CD4-positive, alpha-beta T cell treated with Interleukin-15 for 4 hours (primary cell): ENCODE results near the gene RAB44.
A peak's percentile ranks its signal among the peaks of the same experiment; 100 is the strongest.

Source experiments
- DNase-seq: peaks from one replicate; pipeline ENCODE4 v3.0.0-alpha.2; 2020; ENCODE audit warnings: low spot score

Gene RAB44

DNA sequence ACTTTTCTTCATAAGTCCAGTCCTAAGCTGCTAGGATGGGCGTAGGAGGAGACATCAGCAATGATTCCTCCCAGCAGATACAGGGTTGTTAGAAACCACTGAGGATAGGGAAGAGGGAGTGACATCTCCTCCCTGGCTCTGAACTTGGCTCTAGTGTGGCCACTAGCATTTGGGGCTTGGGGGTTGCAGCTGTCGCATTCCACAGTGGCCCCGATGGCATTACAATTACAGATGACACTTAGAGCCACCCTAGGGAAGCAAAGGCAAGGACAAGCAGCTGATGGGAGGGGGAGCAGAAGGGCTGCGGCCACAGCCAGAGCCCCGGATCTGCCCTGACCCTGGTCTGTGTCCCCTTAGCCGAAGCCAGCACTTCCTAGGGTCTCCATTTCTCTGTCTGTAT, 28.6 kb upstream of the RAB44 start:
- DNase-seq, result no peak

- DNase-seq, result no peak
These were observed 27.4 kb upstream of the RAB44 start for GRCh38 chr6:36670271-36670670.

GRCh38 chr6:36671687-36672375, 25.8 kb upstream of the RAB44 start:
- DNase-seq, result no peak

- no peak for DNase-seq
These were observed 23.7 kb upstream of the RAB44 start for GRCh38 chr6:36673882-36674281.

DNA sequence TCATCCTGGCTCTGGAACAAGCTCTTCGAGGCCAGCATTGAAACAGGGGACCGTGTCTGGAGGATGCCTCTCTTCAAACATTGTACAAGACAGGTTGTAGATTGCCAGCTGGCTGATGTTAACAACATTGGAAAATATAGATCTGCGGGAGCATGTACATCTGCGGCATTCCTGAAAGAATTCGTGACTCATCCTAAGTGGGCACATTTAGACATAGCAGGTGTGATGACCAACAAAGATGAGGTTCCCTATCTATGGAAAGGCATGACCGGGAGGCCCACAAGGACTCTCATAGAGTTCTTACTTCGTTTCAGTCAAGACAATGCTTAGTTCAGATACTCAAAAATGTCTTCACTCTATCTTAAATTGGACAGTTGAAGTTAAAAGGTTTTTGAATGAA, 22.7 kb upstream of the RAB44 start:
- no peak for DNase-seq

GRCh38 chr6:36676141-36677058, 21.2 kb upstream of the RAB44 start:
- no peak for DNase-seq

DNA sequence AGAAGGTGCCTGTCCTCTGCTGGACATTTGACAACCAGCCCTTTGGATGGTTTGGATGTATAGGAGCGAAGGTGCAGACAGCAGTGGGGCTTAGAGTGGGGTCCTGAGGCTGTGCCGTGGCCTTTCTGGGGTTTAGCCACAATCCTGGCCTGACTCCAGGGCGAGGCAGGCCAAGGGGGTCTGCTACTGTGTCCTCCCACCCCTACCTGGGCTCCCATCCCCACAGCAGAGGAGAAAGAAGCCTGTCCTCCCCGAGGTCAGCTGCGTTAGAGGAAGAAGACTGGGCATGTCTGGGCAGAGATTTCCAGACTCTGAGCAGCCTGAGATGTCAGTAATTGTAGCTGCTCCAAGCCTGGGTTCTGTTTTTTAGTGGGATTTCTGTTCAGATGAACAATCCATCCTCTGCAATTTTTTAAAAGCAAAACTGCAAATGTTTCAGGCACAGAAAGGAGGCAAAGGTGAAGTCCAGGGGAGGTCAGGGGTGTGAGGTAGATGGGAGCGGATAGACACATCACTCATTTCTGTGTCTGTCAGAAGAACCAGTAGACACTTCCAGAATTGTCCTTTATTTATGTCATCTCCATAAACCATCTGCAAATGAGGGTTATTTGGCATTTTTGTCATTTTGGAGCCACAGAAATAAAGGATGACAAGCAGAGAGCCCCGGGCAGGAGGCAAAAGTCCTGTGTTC, 20.4 kb upstream of the RAB44 start:
- DNase-seq, result no peak

DNA sequence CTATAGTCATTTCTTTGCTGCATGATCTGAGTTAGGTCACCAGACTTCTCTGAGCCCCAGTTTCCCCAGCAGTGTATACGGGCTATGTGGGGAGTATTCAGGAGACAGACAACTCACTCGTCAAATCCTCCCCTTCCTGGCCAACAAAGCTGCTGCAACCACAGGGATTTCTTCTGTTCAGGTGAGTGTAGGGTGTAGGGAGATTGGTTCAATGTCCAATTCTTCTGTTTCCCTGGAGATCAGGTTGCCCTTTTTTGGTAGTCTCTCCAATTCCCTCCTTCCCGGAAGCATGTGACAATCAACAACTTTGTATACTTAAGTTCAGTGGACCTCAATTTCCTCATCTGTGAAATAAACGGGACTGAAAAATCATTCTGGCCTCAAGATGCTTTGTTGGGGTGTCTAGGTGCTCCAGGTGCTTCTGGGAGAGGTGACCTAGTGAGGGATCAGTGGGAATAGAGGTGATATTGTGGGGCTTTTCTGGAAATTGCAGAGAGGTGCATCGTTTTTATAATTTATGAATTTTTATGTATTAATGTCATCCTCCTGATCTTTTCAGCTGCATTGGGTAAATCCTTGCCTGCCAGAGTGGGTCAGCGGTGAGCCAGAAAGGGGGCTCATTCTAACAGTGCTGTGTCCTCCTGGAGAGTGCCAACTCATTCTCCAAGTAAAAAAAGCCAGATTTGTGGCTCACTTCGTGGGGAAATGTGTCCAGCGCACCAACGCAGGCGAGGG, 19.7 kb upstream of the RAB44 start:
- no peak for DNase-seq

DNA sequence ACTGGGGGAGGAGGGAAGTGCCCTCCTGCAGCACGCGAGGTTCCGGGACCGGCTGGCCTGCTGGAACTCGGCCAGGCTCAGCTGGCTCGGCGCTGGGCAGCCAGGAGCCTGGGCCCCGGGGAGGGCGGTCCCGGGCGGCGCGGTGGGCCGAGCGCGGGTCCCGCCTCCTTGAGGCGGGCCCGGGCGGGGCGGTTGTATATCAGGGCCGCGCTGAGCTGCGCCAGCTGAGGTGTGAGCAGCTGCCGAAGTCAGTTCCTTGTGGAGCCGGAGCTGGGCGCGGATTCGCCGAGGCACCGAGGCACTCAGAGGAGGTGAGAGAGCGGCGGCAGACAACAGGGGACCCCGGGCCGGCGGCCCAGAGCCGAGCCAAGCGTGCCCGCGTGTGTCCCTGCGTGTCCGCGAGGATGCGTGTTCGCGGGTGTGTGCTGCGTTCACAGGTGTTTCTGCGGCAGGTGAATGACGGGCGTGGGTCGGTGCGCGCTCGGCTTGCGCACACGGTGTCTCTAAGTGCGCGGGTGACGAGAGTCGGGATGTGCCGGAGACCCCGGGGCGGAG, 19.1 kb upstream of the RAB44 start, which contains the start of gene CDKN1A:
CDKN1A (plus strand) TSS at position 227 of the 555 bp plus-strand sequence. CDS start 5,388 bp downstream, outside the sequence.
- DNase-seq, result peak; percentile 75

DNA sequence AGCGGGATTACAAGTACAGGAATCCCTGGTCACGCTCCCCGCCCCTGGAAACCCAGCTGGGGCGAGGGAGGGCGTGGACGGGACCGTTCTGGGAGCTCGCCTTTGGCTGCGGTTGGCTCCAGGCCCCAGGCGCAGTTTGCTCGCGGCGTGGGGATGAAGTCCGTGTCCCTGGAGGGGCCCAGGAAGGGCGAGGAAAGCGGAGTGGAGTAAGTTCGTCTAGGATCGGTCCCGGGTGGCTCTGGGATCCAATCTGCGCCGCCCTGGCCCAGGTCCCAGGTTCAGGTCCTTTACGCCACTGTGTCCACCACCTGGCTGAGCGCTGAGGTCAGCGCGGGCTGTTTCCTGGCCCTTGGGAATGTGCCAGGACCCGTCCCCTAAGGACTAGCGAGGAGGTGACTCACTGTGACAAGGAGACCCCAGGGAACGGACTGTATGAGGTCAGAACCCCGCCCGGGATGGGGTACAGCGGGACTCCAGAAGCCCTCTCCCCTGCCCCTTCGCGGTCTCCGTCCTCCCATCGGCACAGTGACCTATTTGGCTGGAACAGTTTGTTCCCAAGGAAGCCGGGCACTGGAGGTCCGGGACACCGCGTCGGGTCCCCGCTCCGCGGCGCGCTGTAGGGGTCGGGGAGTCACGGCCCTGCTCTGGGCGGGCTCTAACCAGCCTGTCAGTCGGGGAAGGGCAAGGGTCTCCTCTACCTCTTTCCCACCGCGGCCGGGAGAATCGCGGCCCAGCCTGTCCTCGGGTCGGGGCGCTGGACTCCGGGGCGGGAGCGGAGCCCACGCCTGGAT, 18.4 kb upstream of the RAB44 start:
- DNase-seq, result no peak

- DNase-seq, result peak; percentile 74
These were observed 15.1 kb upstream of the RAB44 start for GRCh38 chr6:36682328-36683144.

DNA sequence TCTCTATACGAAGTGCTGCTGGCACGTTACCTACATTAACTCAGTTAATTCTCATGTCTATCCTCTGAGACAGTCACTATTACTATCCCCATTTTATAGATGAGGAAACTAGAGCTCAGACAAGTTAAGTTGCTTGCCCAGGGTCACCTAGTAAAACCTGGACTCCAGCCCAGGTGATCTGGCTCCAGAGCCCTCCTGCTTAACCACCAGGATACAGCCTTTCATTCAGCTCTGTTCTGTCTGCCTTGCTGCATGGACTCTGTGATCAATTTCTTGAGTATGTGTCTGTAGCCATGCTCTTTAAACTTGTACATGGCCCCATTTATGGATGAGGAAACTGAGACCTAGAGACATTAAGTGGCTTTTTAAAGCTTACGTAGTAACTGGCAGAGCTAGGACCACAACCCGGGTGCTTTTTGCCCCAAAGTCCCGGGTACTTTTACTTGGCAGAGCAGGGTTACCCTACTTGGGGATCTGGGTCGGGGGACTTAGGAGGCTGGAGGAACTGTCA, 14.4 kb upstream of the RAB44 start:
- no peak for DNase-seq

DNA sequence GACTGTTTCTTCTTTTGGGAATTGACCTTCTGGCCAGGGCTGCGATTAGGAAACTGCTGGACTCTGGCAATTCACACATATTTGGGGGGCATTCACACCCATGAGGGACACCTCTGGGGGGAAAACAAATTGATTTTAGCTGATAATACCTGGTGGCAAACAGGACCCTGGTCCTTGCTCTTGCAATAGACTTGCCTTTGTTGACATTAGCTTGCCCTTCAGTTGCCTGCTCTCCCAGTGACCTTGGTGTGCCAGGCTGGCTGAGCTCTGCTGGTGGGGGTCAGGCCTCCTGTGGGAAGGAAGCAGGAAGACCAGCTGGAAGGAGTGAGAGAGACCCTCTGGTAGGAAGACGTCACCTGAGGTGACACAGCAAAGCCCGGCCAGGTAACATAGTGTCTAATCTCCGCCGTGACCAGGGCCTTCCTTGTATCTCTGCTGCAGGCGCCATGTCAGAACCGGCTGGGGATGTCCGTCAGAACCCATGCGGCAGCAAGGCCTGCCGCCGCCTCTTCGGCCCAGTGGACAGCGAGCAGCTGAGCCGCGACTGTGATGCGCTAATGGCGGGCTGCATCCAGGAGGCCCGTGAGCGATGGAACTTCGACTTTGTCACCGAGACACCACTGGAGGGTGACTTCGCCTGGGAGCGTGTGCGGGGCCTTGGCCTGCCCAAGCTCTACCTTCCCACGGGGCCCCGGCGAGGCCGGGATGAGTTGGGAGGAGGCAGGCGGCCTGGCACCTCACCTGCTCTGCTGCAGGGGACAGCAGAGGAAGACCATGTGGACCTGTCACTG, 13.8 kb upstream of the RAB44 start:
- DNase-seq, result no peak

DNA sequence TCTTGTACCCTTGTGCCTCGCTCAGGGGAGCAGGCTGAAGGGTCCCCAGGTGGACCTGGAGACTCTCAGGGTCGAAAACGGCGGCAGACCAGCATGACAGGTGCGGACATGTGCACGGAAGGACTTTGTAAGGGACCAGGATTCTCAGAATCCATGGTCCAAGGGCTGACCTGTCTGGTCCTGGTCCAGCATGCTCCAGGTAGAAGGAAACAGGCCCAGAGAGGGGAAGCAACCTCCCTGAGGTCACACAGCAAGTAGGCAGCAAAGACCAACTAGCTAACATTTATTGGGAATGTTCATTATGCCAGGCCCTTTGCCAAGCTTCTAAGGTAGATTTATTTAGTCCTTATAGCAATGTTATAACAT, 13.2 kb upstream of the RAB44 start:
- no peak for DNase-seq

GRCh38 chr6:36685166-36685924, 12.3 kb upstream of the RAB44 start:
- DNase-seq, result no peak

DNA sequence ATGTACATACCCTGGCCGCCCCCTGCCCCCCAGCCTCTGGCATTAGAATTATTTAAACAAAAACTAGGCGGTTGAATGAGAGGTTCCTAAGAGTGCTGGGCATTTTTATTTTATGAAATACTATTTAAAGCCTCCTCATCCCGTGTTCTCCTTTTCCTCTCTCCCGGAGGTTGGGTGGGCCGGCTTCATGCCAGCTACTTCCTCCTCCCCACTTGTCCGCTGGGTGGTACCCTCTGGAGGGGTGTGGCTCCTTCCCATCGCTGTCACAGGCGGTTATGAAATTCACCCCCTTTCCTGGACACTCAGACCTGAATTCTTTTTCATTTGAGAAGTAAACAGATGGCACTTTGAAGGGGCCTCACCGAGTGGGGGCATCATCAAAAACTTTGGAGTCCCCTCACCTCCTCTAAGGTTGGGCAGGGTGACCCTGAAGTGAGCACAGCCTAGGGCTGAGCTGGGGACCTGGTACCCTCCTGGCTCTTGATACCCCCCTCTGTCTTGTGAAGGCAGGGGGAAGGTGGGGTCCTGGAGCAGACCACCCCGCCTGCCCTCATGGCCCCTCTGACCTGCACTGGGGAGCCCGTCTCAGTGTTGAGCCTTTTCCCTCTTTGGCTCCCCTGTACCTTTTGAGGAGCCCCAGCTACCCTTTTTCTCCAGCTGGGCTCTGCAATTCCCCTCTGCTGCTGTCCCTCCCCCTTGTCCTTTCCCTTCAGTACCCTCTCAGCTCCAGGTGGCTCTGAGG, 11.5 kb upstream of the RAB44 start:
- no peak for DNase-seq
